Memory B cell (primary cell): ENCODE results near the gene WASF1.

Source experiments
- ATAC-seq: fragments of 150-1000 bp; cut with Tn5 transposase; 2 replicates; pipeline ENCODE4 v1.10.0; 2021; ENCODE audit warnings: low read depth, mild to moderate bottlenecking, moderate library complexity
- DNase-seq, 2 donors: peaks; one replicate each; pipeline ENCODE4 v3.0.0; 2022; ENCODE audit warnings: low spot score in 2 of 2
- H3K27ac Mint-ChIP-seq: one replicate; pipeline ENCODE4 v1.8.0; 2022; ENCODE audit warnings: mild to moderate bottlenecking, moderate library complexity, mixed read lengths
- H3K27me3 Mint-ChIP-seq: one replicate; pipeline ENCODE4 v1.8.0; 2022; ENCODE audit warnings: mixed read lengths
- H3K36me3 Mint-ChIP-seq: one replicate; pipeline ENCODE4 v1.8.0; 2022; ENCODE audit warnings: mild to moderate bottlenecking, mixed read lengths
- H3K4me1 Mint-ChIP-seq: one replicate; pipeline ENCODE4 v1.8.0; 2022; ENCODE audit warnings: mixed read lengths
- H3K4me3 Mint-ChIP-seq: one replicate; pipeline ENCODE4 v1.8.0; 2022; ENCODE audit warnings: mild to moderate bottlenecking, moderate library complexity, mixed read lengths
- H3K9me3 Mint-ChIP-seq: one replicate; pipeline ENCODE4 v1.8.0; 2022; ENCODE audit warnings: mixed read lengths

WASF1 gene

DNA sequence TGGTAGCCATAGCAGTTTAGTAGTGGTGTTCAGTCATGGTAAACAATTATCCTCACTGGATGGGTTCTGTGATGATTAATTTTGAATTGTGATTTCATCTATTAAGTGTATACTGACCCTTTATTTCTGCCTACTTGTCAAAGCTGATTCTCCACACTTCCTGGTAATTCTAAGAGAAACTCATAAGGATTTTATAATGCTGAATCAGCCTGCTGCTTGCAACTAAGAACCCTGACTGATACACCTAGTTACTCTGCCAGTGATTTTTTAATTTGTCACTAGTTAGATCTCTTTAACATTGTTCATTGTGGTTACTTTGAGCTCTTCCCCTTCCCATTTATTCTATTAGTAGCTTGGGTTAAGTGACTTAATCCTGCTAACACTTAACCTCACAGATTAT is 9.3 kb upstream of the WASF1 start:
- ATAC-seq = no peak
- no peak overlapping the region for H3K4me3 Mint-ChIP-seq
- peak overlapping the region; percentile 4 for H3K27ac Mint-ChIP-seq
- H3K36me3 Mint-ChIP-seq = peaks cover 12% of the 10 kb centered on the region
- DNase-seq = no peak
- H3K4me1 Mint-ChIP-seq = peaks cover 13% of the 10 kb centered on the region
- H3K27me3 Mint-ChIP-seq = no peaks in the 10 kb centered on the region
- H3K9me3 Mint-ChIP-seq = no peaks in the 10 kb centered on the region

DNA sequence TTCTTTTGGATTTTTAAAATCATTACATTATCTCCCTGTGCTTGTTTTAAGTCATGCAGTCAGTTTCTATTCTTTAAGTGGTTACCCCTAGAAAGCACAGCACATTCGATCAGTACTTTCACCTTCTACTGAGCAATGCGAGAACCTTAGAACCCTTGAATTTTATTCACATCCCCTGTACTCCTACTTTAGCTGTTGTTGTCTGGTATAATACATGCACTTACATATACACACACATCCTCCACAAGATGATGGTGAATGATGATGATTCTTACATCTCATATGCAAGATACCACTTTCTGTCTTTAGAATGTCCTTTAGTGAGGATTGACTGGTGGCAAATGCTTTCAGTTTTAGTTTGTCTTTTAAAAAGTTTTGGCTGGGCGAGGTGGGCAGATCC is 6.4 kb upstream of the WASF1 start:
- DNase-seq (no peak), ATAC-seq (no peak)
- Mint-ChIP-seq H3K36me3 (peaks cover 8% of the 10 kb centered on the region), H3K27me3 (no peaks in the 10 kb centered on the region), H3K27ac (peak overlapping the region; percentile 74), H3K4me3 (peak overlapping the region; percentile 56), H3K4me1 (peaks cover 13% of the 10 kb centered on the region), H3K9me3 (no peaks in the 10 kb centered on the region)

DNA sequence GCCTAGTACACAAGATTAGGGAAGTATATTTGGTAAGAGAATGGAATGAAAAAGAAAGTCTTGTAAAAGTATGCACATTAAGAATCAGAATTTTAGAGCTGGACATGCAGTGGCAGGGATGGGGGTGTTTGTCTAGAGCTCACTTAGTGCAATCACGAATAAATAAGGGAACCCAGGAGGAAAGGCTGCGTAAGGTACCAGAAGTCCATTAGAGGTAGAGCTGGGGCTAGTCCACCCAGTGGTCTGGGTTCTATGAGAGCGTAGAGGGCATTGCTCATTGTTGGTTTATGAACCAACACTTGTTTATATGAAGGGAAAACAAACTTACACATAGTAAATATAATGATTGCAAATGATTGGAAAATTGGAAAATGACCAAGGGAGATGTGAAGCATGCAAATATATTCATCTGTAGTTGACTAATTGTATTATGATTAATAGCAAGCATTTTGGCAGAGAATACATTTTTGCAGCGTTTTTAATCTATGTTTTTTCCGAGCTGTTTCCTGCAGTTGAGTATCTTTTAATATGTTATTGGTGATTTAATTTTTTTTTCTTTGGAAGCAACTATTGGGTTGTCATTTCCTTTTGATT is 3.9 kb upstream of the WASF1 start:
- no peaks in the 10 kb centered on the region for H3K27me3 Mint-ChIP-seq
- no peak overlapping the region for H3K4me3 Mint-ChIP-seq
- no peaks in the 10 kb centered on the region for H3K9me3 Mint-ChIP-seq
- H3K4me1 Mint-ChIP-seq = peaks cover 8% of the 10 kb centered on the region
- DNase-seq (no peak), ATAC-seq (no peak)
- H3K27ac Mint-ChIP-seq = no peak overlapping the region
- peaks cover 8% of the 10 kb centered on the region for H3K36me3 Mint-ChIP-seq

DNA sequence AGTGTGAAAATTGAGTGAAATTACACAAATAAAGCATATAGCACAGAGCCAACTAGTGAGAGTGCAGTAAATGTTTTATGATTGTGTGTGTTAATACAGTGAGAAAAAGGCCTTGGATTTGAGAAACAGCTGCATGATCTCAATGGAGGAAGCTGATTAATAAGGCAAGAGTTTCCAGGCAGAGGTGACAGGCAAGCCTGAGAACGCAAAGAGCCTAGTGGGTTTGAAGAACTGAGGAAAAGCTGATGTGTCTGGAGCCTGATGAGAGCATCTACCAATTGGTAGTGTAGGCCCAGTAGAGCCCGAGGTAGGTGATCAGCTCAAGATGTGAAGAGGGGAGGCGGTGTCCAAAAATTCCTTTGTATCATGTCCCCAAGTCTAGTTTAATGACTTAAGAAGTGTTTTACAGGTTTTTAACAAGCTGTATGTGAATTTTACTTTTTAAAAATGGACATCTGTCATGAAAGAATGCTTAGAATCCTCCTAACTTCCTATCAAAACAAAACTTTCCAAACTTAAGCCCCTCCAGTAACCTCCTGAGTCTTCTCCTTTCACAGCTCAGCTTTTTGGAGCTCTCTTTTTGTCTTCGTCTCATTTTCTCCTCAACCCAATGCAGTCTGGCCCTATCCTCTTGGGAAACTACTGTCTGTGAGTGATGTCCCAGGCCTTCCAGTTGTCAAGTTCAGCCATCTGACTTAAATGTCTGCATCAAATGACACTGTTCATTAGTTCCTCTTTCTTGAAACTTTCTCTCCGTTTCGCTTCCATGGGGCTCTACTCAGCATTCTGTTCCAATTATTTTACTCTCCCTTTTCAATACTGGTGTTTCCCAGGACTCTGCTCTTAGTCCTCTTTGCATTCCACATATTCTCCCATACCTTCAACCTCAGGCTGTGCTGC is 1.9 kb upstream of the WASF1 start:
- DNase-seq (peak in 1 of 2 donors; percentile 19), ATAC-seq (peak; percentile 18)
- Mint-ChIP-seq H3K9me3 (no peaks in the 10 kb centered on the region), H3K27ac (no peak overlapping the region), H3K36me3 (peaks cover 7% of the 10 kb centered on the region), H3K4me1 (peaks cover 9% of the 10 kb centered on the region), H3K4me3 (no peak overlapping the region), H3K27me3 (no peaks in the 10 kb centered on the region)

DNA sequence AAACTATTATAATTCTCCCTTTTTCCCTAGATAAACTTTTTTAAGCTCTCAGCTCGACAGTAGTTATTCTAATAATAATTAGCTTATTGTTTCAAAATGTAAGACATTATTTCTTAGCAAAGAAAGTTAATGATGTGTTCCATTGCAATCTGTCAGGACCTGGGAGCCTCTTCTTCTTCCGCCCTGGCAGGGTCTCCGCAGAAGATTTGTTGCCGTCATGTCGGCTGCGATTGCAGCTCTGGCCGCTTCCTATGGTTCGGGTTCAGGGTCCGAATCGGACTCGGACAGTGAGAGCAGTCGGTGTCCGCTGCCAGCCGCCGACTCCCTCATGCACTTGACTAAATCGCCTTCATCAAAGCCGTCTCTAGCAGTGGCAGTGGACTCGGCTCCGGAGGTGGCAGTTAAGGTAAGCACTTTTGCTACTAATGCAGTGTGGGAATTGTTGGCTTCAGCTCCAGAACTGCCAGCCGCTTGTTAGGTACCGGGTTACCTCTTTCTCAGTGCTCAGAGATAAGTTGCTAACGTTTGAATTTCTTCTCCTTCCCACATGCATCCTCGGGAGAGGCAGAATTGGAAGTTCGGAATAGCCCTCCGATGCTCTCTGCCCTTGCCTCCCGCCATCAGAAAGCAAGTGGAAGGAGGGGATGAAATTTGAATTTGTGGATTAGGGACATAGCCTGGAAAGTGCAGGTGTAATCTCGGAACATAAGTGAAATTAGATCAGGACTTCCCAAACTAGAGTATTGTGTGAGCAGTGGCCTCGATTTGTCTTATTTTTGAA is 948 bp upstream of the WASF1 start, which contains the start of gene CDC40:
Gene CDC40, plus strand, starts transcription at position 200 of the 781 bp plus-strand sequence. Its CDS starts 18 bp downstream, at position 218.
- no peaks in the 10 kb centered on the region for H3K9me3 Mint-ChIP-seq
- DNase-seq (peak in 1 of 2 donors; percentile 51), ATAC-seq (peak; percentile 29)
- H3K36me3 Mint-ChIP-seq = peaks cover 2% of the 10 kb centered on the region
- no peak within 1 kb of the TSS for H3K4me3 Mint-ChIP-seq
- H3K27me3 Mint-ChIP-seq = no peaks in the 10 kb centered on the region
- H3K4me1 Mint-ChIP-seq = peaks cover 4% of the 10 kb centered on the region
- no peak within 1 kb of the TSS for H3K27ac Mint-ChIP-seq

DNA sequence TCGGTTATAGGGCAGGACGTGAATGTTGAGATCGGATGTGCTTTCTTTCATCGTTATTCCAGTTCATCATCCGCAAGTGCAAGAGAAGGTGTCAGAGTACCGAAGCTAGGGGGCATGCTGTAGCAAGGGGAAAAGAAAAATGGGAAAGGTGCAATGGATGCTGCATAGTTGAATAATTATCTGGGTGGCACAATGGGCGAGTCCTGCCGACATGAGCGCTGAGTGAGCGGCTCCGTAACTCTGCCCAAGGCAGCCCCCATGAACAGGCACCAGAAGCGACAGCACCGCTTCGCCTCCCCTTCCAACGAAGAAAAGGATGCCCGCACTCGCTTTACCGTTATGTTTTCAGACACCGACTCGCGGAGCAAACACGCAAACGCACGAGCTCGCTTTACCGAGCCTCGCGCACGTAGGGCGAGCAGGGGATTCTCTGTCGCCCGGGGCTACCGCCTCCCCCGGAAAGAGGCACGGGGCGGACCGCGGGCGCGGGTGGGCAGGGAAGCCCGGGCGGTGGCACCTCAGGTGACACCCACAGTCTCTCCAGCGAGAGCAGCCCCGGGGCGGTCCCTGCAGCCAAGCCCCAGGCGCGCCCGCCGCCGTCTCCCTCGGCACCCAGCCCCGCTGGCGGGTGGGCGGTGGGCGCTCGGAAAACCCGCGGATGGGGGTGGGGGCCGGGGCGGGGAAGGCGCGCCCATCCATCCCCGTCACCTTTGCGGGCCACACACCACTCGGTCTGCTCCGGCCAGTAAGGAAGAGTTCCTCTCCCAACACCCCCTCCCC is 654 bp downstream of the WASF1 start:
- H3K4me3 Mint-ChIP-seq = peak overlapping the region; percentile 88
- H3K9me3 Mint-ChIP-seq = no peaks in the 10 kb centered on the region
- no peak overlapping the region for H3K27ac Mint-ChIP-seq
- H3K36me3 Mint-ChIP-seq = no peaks in the 10 kb centered on the region
- peak; percentile 61 for ATAC-seq
- H3K4me1 Mint-ChIP-seq = peaks cover 4% of the 10 kb centered on the region
- DNase-seq = peak; percentile 68 to 71
- H3K27me3 Mint-ChIP-seq = no peaks in the 10 kb centered on the region

DNA sequence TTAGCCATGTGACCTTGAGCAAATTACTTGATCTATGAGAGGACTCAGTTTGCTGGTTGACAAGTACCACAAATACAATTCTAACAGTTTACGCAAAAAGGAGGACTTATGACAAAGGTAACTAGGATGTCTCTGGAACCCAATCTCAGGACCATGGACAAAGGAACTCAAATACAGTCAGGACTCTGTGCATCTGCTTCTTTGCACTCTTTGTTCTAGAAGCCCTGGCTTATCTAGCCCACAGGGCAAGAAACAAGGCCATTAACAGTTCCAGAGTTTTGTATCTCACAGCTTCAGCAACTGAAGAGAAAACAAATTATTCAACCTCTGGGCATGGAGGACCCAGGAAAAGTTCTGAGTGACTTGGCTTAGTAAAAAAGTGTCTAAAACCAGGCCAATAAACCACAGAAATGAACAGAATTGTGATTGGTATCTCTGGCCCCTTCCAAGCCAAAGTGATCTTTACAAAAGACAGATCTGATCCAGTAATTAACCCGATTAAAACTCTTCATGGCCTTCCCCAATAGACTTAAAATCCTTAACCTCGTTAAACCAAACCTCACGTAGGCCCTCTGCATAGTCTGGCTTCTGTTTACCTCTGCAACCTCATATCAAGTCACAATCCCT is 5.9 kb downstream of the WASF1 start:
- Mint-ChIP-seq H3K9me3 (no peaks in the 10 kb centered on the region), H3K36me3 (no peaks in the 10 kb centered on the region)
- no peak for ATAC-seq

DNA sequence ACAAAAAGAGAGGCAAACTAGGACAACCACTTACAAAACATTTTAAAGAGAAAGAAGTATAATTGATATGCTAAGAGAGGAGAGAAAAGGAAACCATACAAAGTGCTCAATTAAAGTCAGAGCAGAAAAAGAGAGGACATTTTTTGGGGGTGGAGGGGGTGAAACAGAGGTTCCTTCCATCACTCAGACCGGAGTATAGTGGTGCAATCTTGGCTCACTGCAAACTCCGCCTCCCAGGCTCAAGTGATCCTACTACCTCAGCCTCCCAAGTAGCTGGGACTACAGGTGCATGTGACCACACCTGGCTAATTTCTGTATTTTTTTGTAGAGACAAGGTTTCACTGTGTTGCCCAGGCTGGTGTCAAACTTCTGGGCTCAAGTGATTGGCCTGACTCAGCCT is 9.4 kb downstream of the WASF1 start:
- no peaks in the 10 kb centered on the region for H3K9me3 Mint-ChIP-seq
- no peaks in the 10 kb centered on the region for H3K36me3 Mint-ChIP-seq
- no peak overlapping the region for H3K27ac Mint-ChIP-seq
- H3K27me3 Mint-ChIP-seq = no peaks in the 10 kb centered on the region
- DNase-seq (no peak), ATAC-seq (no peak)
- H3K4me1 Mint-ChIP-seq = no peaks in the 10 kb centered on the region
- no peak overlapping the region for H3K4me3 Mint-ChIP-seq

More for the DNA sequence above, 5.9 kb downstream of the WASF1 start:
- H3K4me1 Mint-ChIP-seq = peaks cover 4% of the 10 kb centered on the region
- no peaks in the 10 kb centered on the region for H3K27me3 Mint-ChIP-seq
- no peak overlapping the region for H3K4me3 Mint-ChIP-seq
- DNase-seq = no peak
- no peak overlapping the region for H3K27ac Mint-ChIP-seq

DNA sequence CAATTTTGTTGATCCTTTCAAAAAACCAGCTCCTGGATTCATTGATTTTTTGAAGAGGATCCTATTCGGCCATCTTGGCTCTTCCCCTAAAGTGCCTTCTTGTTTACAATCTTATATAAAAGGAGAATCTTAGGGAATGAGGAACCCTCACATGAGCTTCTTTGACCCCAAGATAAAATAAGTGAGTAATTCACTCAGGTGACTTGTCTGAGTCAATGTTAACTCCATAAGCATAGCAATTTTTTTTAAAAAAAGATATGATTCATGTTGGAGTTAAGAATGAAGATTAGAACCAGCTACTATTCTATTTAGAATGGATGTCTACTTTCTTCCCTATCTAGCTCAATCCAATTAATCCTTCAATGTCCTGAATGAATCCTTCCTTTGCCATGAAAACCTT is 21.0 kb downstream of the WASF1 start:
- no peak overlapping the region for H3K27ac Mint-ChIP-seq
- peaks cover 3% of the 10 kb centered on the region for H3K4me1 Mint-ChIP-seq
- no peaks in the 10 kb centered on the region for H3K27me3 Mint-ChIP-seq
- H3K4me3 Mint-ChIP-seq = no peak overlapping the region
- DNase-seq (no peak), ATAC-seq (no peak)
- no peaks in the 10 kb centered on the region for H3K9me3 Mint-ChIP-seq
- peaks cover 4% of the 10 kb centered on the region for H3K36me3 Mint-ChIP-seq

DNA sequence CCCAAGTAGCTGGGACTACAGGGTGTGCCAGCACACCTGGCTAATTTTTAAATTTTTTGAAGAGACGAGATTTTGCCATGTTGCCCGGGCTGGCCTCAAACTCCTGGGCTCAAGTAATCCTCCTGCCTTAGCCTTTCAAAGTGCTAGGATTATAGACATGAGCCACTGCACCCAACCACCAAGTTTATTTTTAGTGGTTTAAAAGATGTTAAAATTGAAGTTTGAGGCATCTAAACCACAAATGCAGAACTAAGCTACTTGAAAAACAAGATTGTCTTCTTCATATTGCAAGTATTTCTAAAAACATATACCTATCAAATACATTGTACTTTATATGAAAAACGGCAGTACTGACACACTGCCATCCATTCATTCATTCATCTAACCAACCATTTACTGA is 31.6 kb downstream of the WASF1 start:
- ATAC-seq (no peak), DNase-seq (no peak)
- Mint-ChIP-seq H3K4me3 (no peak overlapping the region), H3K27ac (no peak overlapping the region), H3K27me3 (no peaks in the 10 kb centered on the region), H3K36me3 (peaks cover 2% of the 10 kb centered on the region), H3K4me1 (peaks cover 11% of the 10 kb centered on the region), H3K9me3 (no peaks in the 10 kb centered on the region)

DNA sequence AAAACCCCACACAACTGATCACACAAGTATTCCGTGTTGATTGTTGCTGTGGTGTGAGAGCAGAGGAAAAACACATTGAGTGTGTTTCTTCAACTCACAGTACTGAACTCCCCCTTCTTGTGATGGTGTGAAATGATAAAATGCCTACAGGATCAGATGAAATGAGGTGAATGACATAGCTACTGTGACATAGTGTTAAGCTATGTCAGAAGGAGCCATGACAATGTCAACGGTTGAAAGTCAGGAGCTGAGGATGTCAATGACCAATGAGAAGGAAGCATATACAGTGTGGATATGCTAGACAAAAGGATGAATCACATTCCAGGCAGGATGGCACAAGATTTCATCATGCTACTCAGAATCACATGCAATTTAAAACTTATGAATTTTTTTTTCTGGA is 38.8 kb downstream of the WASF1 start:
- DNase-seq = no peak
- ATAC-seq = no peak
- H3K4me3 Mint-ChIP-seq = no peak overlapping the region

DNA sequence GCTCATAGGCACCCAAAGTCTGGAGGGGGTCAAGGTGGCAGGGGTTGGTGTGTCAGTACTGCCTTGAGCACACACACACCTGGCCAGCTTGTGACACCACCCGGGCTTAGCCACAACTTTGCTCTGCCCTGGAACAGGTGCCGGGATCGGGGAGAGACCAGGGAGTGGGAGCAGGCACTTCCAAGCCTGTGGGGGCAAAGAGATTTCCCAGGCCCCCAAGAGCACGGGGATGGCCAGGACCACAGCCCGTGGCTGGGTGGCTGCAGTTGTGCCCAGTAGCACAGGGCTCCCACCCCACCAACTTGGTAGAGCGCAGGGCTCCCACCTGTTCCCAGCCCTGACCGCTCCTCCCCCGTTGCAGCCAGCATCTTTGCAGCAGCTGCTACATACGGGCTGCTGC is 40.4 kb downstream of the WASF1 start:
- Mint-ChIP-seq H3K36me3 (peaks cover 9% of the 10 kb centered on the region), H3K4me3 (no peak overlapping the region), H3K27ac (no peak overlapping the region), H3K9me3 (peaks cover 3% of the 10 kb centered on the region), H3K4me1 (no peaks in the 10 kb centered on the region), H3K27me3 (peaks cover 3% of the 10 kb centered on the region)
- DNase-seq = no peak
- no peak for ATAC-seq

More for the DNA sequence above, 38.8 kb downstream of the WASF1 start:
- Mint-ChIP-seq H3K36me3 (peaks cover 10% of the 10 kb centered on the region), H3K9me3 (peaks cover 2% of the 10 kb centered on the region), H3K27ac (no peak overlapping the region), H3K27me3 (peaks cover 2% of the 10 kb centered on the region), H3K4me1 (no peaks in the 10 kb centered on the region)
